Adrenal gland (tissue), 12 donors: ENCODE measurements around the gene PAX4. TPM values are rescaled to one million over a fixed set of nuclear protein-coding genes. Genes with fewer than 3 reads are reported as not detected.

Source experiments
- DNase-seq, 7 donors: peaks; one replicate each; pipeline ENCODE4 v3.0.0-alpha.2; 2019 to 2020
- H3K27ac ChIP-seq, 5 donors: fragments of 200-600 bp; sonication (generic) in 4 of 5; 1 replicate in 3 of 5; 2 replicates in 2 of 5; pipeline versions ENCODE4 v1.5.1 to v1.8.0; 2016 to 2020; ENCODE audit warnings: mild to moderate bottlenecking in 1 of 5
- H3K27me3 ChIP-seq: fragments of 200-600 bp; 2 replicates; pipeline ENCODE4 v1.8.0; 2021
- H3K36me3 ChIP-seq, 2 donors: fragments of 200-600 bp; replicated peaks in 1 of 2; 1 replicate in 1 of 2; 2 replicates in 1 of 2; pipeline versions ENCODE4 v1.5.1 to v1.8.0; 2018 to 2022
- H3K4me1 ChIP-seq, 2 donors: fragments of 200-600 bp; replicated peaks in 1 of 2; 1 replicate in 1 of 2; 2 replicates in 1 of 2; pipeline versions ENCODE4 v1.5.1 to v1.8.0; 2018 to 2021
- H3K4me3 ChIP-seq, 4 donors: fragments of 200-600 bp; sonication (generic) in 3 of 4; one replicate each; pipeline ENCODE4 v1.5.1; 2016 to 2018
- H3K9me3 ChIP-seq, 3 donors: fragments of 200-600 bp; sonication (generic) in 1 of 3; replicated peaks in 1 of 3; 1 replicate in 2 of 3; 2 replicates in 1 of 3; pipeline versions ENCODE4 v1.5.1 to v1.8.0; 2016 to 2021
- POLR2A ChIP-seq, 2 donors: fragments of 450-650 bp; IDR thresholded peaks; one replicate each; pipeline ENCODE4 v1.6.1; 2017; ENCODE audit warnings: antibody characterized with exemption in 2 of 2, mild to moderate bottlenecking in 2 of 2, moderate library complexity in 1 of 2
- WGBS, 4 donors: extraction: QIAGEN DNeasy Blood & Tissue Kit in 2 of 4; methylation state at CpG; one replicate each; pipeline versions ENCODE4 v1.1.5 to v1.1.7; 2013 to 2017; 5-methylcytosine and 5-hydroxymethylcytosine counted together
- intact Hi-C, 2 donors: fragments of 100-400 bp; cut with DNase I; formaldehyde crosslinking; loops; one replicate each; pipeline versions ENCODE4 v1.14.1 to v1.15.0; 2022 to 2023
- polyA plus RNA-seq, 3 donors: library from polyadenylated mRNA; stranded (reverse); fragments of 200-250 nt in 2 of 3; fragments of 350-450 nt in 1 of 3; fragmentation: Illumina TruSeq in 1 of 3; extraction: RNeasy Lipid Tissue Mini Kit (QIAGEN cat#74804) in 1 of 3; gene quantifications; one replicate each; pipeline ENCODE4 v1.2.3, GENCODE V29; 2013 to 2014
- total RNA-seq, 9 donors: library from RNA; depleted of rRNA in 4 of 9; stranded (reverse); fragments of >200 nt in 4 of 9; fragments of 120-200 nt in 1 of 9; fragmentation: NEBNext Ultra II Directional in 1 of 9; extraction: Animal tissue kit (Norgen Biotek cat#: 25700) in 1 of 9; gene quantifications; one replicate each; pipeline versions ENCODE4 v1.1.0 to v1.2.4, GENCODE V29; 2013 to 2023
- TF ChIP-seq, protein P1 (sequence below), 6 experiments: fragments of 450-650 bp in 4 of 6; fragments of 200-600 bp in 2 of 6; sonication (generic) in 1 of 6; IDR thresholded peaks; 1 replicate in 5 of 6; 2 replicates in 1 of 6; pipeline versions ENCODE4 v1.5.1 to v1.8.0; 2016 to 2021; ENCODE audit warnings: antibody characterized with exemption in 6 of 6, mild to moderate bottlenecking in 2 of 6, moderate library complexity in 1 of 6
- donor health status: healthy with polysubstance abuse.
- donor health status: Bipolar disorder and iron deficiency.
- donor health status: DM: yes; HTN: yes; CAD: no.
- donor health status: DM: no; HTN: no; CAD: no.
- donor health status: DM: no; HTN: no; CAD: no.
- donor health status: DM: yes; HTN: yes; CAD: no.

Gene PAX4
- total and polyA plus RNA-seq, 12 donors, result not detected

DNA sequence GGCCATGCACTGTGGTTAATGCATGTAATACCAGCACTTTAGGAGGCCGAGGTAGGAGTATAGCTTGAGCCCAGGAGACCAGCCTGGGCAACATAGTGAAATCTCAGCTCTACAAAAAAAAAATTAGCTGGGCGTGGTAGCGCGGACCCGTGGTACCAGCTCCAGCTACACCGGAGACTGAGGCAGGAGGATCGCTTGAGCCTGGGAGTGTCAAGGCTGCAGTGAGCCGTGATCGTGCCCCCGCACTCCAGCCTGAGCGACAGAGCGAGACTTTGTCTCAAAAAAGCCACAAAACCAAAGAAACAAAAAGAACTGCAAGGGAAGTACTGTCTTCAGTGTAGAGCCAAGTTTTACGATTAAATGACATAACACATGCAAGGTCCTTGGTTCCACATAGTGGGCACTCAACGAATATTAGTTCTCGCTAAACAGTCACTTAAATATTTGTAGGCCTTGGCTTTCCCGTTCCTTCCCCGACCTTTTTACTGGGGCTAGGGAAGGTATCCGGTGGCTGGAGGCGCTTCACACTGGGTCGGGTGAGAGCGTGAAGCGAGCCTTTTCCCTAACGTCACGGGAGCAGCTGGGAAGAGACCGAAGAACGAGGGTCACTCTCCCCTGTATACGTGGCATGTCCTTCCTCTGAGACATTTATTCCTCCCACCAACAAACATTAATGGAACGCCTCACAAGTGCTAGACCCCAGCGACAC, 33.1 kb upstream of the PAX4 start:
- Histone ChIP-seq H3K36me3 (no peaks in the 10 kb centered on the region), H3K9me3 (no peaks in the 10 kb centered on the region), H3K27me3 (no peaks in the 10 kb centered on the region), H3K27ac (peak overlapping the region; percentile 81 to 98 (median 94)), H3K4me3 (peak overlapping the region in 3 of 4 donors; percentile 1 to 95 (median 89)), H3K4me1 (peaks cover 12 to 31% of the 10 kb centered on the region in 2 donors)
- 47 to 50% (median 47%) methylated on average over 28 to 29 of the region's 29 CpGs for WGBS, 4 donors
- DNase-seq, result peak in 2 of 7 donors; percentile 26 to 45
- no peak for TF ChIP-seq POLR2A (IDR thresholded peaks at IDR 0.05)
- TF ChIP-seq, protein P1, sequence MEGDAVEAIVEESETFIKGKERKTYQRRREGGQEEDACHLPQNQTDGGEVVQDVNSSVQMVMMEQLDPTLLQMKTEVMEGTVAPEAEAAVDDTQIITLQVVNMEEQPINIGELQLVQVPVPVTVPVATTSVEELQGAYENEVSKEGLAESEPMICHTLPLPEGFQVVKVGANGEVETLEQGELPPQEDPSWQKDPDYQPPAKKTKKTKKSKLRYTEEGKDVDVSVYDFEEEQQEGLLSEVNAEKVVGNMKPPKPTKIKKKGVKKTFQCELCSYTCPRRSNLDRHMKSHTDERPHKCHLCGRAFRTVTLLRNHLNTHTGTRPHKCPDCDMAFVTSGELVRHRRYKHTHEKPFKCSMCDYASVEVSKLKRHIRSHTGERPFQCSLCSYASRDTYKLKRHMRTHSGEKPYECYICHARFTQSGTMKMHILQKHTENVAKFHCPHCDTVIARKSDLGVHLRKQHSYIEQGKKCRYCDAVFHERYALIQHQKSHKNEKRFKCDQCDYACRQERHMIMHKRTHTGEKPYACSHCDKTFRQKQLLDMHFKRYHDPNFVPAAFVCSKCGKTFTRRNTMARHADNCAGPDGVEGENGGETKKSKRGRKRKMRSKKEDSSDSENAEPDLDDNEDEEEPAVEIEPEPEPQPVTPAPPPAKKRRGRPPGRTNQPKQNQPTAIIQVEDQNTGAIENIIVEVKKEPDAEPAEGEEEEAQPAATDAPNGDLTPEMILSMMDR (IDR thresholded peaks at IDR 0.05), result no peak
- intact Hi-C loops, result no loop called here

DNA sequence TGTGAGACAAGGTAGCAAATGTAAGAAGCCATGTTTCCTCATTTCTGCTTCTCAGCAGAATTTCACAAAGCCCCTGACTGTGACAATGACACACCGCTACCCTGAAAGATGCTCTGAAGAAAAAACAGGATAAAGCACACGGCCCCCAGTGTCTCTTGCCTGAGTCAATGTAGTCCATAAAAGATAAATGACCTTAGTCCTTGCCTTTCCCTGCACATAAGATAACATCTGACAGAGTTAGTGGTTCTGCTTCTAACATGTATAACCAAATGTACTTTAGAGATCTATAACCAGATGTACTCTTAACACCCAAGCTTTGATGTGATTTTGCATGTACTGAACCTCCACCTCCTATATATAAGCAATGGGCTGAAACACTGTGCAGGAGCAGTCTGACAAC, 31.0 kb upstream of the PAX4 start:
- DNase-seq, result no peak
- no peaks in the 10 kb centered on the region for H3K9me3 ChIP-seq
- H3K36me3 ChIP-seq, result no peaks in the 10 kb centered on the region
- no peak overlapping the region for H3K4me3 ChIP-seq
- TF ChIP-seq POLR2A (IDR thresholded peaks at IDR 0.05), result no peak
- TF ChIP-seq, protein P1 (IDR thresholded peaks at IDR 0.05), result no peak
- H3K27ac ChIP-seq, result no peak overlapping the region
- H3K4me1 ChIP-seq, result peaks cover 12% of the 10 kb centered on the region in 2 donors
- WGBS, 4 donors, result 67 to 82% (median 72%) methylated on average over 2 of the region's 2 CpGs
- intact Hi-C loops, result loop anchor here in 1 of 2 donors (10.0 kb wide), 1 partner anchor 54 kb away; the partner anchor contains the start of gene FSCN3
- H3K27me3 ChIP-seq, result no peaks in the 10 kb centered on the region

DNA sequence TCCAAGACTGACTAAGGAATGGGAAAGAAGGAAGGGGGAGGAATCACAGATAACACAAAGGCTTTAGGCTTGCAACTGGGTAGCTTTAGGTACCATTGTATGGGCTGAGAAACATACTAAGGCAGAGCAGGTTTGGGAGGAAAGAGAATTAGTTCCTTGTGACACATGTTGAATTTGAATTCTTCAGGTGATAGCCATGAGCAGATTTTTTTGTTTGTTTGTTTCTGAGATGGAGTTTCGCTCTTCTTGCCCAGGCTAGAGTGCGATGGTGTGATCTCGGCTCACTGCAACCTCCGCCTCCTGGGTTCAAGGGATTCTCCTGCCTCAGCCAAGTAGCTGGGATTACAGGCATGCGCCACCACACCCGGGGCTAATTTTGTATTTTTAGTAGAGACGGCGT, 29.7 kb upstream of the PAX4 start:
- WGBS, 4 donors, result 92 to 96% (median 94%) methylated on average over 6 to 8 of the region's 8 CpGs

DNA sequence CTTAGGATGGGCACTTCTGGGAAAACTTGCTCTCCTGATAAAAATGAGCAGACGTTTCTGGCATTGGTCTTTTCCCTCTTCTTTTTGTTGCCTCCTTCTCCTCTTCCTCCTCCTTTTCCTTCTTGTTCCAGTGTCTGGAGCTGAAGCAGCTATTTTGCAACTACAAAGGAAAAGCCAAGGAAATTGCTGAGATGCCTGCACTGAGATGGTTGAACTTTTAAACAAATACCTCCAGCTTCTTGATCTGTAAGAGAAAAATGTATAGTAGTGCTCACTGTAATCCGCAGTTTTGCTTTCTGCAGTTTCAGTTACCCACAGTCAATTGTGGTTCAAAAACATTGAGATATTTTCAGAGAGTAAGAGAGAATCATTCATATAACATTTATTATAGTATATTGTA, 26.5 kb upstream of the PAX4 start:
- H3K27ac ChIP-seq, result no peak overlapping the region
- H3K4me1 ChIP-seq, result no peaks in the 10 kb centered on the region
- H3K27me3 ChIP-seq, result no peaks in the 10 kb centered on the region
- 57 to 68% (median 64%) methylated on average over 2 of the region's 2 CpGs for WGBS, 4 donors
- H3K9me3 ChIP-seq, result no peaks in the 10 kb centered on the region
- no peak for DNase-seq
- H3K4me3 ChIP-seq, result no peak overlapping the region
- no peaks in the 10 kb centered on the region for H3K36me3 ChIP-seq
- intact Hi-C loops, result loop anchor here in 1 of 2 donors (10.0 kb wide), 1 partner anchor 50 kb away; the partner anchor contains the start of gene FSCN3
- TF ChIP-seq, protein P1 (IDR thresholded peaks at IDR 0.05), result no peak
- no peak for TF ChIP-seq POLR2A (IDR thresholded peaks at IDR 0.05)

More for the DNA sequence above, 29.7 kb upstream of the PAX4 start:
- Histone ChIP-seq H3K9me3 (no peaks in the 10 kb centered on the region), H3K36me3 (no peaks in the 10 kb centered on the region), H3K27ac (no peak overlapping the region), H3K4me1 (no peaks in the 10 kb centered on the region), H3K4me3 (no peak overlapping the region), H3K27me3 (no peaks in the 10 kb centered on the region)
- no peak for DNase-seq
- intact Hi-C loops, result loop anchor here in 1 of 2 donors (10.0 kb wide), 1 partner anchor 53 kb away; the partner anchor contains the start of gene FSCN3
- TF ChIP-seq POLR2A (IDR thresholded peaks at IDR 0.05), result no peak
- TF ChIP-seq, protein P1 (IDR thresholded peaks at IDR 0.05), result no peak
